Fibroblast of villous mesenchyme (primary cell): Measurements from ENCODE around the gene PLA2G2C. TPM values are rescaled to one million over a fixed set of nuclear protein-coding genes. Genes with fewer than 3 reads are reported as not detected.
"Not testable (repeated sequence)": the region's sequence is repeated elsewhere in the genome, so short reads cannot be mapped to it uniquely, and the experiment has no call there.

ENCODE experiments used
- DNase-seq: peaks from one replicate; pipeline ENCODE4 v3.0.0-alpha.2; 2010; ENCODE audit warnings: low read depth
- H3K4me3 ChIP-seq: 2 replicates; pipeline ENCODE4 v1.5.1; 2011; ENCODE audit warnings: low read depth, mild to moderate bottlenecking, low read length
- total RNA-seq: library from RNA; depleted of rRNA; stranded (reverse); fragments of >200 nt; gene quantifications from 2 replicates; pipeline ENCODE4 v1.2.3, GENCODE V29; 2012
- TF ChIP-seq, protein P1 (sequence below): IDR thresholded peaks from 2 replicates; pipeline ENCODE4 v1.5.1; 2012; ENCODE audit warnings: low read depth, mild to moderate bottlenecking, low read length; ENCODE audit not compliant: insufficient read depth

The PLA2G2C gene, protein sequence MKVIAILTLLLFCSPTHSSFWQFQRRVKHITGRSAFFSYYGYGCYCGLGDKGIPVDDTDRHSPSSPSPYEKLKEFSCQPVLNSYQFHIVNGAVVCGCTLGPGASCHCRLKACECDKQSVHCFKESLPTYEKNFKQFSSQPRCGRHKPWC
- total RNA-seq: not detected in 2 replicates

DNA sequence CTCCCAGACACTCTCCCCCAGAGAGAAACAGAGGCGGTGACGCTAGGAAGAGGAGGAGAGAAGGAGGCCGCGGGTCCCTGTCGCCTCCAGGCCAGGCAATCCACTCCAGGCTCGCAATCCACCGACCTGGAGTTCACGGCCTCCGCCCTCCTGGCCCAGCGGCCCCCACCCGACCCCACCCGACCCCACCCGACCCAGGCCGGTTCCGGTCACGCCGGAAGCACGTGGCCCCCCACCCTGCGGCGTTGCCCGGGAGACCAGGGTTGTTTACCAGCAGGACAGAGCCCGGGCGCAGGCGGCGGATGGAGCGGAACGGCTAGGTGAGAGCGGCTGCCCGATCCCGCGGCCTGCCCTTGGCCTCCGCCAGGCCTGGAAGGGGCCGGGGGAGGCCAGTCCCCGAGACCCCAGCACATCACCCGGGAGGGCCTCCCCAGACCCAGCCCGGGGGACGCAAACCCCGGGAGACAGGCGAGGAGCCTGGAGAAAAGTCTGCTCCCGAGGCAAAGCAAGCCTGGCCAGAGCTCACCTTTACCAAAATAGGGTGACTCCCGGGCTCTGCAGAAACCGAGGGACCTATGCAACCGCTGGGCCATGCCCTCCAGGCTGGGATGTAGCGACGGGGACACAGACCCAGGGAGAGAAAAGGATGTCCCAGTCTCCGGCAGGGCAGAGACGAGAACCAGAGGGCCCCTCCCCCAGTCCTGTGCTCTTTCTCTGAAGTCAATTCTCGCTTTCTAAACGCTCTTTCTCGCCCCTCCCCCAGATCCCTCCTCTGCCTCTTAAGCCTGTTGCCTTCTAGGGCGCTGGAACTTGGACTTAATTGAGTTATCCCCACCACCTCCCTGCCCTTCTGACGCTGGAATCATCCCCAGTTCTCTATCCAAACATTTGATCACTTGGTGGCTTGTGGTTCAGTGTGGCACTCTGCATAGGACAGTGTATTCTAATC is at the start of gene PLA2G2C, which contains the start of gene UBXN10:
PLA2G2C (minus strand) TSS at position 685 of the 949 bp plus-strand sequence. CDS start 9,155 bp downstream, outside the sequence.
UBXN10 (plus strand) TSS at position 263 of the 949 bp plus-strand sequence. CDS start 4,466 bp downstream, outside the sequence.
- H3K4me3 ChIP-seq: no peak within 1 kb of the TSS
- TF ChIP-seq, protein P1, sequence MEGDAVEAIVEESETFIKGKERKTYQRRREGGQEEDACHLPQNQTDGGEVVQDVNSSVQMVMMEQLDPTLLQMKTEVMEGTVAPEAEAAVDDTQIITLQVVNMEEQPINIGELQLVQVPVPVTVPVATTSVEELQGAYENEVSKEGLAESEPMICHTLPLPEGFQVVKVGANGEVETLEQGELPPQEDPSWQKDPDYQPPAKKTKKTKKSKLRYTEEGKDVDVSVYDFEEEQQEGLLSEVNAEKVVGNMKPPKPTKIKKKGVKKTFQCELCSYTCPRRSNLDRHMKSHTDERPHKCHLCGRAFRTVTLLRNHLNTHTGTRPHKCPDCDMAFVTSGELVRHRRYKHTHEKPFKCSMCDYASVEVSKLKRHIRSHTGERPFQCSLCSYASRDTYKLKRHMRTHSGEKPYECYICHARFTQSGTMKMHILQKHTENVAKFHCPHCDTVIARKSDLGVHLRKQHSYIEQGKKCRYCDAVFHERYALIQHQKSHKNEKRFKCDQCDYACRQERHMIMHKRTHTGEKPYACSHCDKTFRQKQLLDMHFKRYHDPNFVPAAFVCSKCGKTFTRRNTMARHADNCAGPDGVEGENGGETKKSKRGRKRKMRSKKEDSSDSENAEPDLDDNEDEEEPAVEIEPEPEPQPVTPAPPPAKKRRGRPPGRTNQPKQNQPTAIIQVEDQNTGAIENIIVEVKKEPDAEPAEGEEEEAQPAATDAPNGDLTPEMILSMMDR: no peak
- no peak for DNase-seq

DNA sequence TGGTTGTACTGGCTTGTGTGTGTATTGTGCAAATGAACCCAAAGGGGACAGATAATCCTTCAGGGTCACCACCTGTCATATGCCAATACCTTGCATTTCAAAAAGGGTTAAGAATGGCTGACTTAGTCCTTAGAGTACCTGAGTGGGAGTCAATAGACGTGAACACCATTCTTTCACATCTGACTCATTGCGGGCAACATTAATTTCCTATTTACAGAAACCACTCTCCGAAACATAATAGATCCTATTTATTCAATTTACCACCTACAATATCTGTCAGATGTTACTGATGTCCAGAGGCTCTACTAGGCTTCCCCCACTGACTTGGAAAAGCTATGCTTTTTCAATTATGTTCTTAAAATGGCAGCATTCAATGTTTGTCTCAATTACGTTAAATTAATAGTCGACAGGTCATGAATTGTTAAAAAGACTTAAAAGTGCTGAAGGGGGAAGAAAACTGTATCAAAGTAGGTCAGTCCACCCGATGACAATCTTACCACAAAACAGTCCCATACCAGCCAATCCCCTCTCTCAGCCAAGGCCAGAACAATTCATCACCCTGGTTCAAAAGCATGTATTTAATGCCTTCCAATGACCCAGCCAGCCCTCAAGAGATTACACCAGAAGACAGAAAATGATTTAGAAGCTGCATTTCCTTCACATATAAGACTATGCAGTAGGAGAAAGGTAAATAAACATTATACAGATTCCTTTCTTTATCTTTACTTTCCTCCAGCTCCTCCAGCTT is 48.6 kb upstream of the PLA2G2C start:
- TF ChIP-seq, protein P1: no peak
- DNase-seq: no peak
- H3K4me3 ChIP-seq: no peak overlapping the region

DNA sequence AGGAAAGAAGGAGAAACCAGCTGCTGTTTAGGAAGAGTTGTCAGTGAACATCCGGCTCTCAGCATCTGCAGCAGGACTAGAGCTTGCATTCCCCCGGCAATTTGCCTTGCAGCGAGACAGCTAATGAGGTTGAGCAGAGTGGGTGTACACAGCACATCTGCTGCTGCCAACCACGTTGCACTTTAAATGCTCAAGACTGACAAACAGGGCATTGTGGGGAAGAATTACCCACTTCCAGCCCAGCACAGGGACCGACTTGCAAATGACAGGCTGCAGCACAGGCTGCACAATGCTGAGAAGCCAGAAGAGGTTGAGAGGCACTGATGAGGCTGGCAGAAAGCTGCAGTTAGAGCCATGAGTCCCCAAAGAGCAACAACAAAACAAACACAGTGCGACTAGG is 47.5 kb upstream of the PLA2G2C start:
- TF ChIP-seq, protein P1: no peak
- DNase-seq: no peak
- no peak overlapping the region for H3K4me3 ChIP-seq

DNA sequence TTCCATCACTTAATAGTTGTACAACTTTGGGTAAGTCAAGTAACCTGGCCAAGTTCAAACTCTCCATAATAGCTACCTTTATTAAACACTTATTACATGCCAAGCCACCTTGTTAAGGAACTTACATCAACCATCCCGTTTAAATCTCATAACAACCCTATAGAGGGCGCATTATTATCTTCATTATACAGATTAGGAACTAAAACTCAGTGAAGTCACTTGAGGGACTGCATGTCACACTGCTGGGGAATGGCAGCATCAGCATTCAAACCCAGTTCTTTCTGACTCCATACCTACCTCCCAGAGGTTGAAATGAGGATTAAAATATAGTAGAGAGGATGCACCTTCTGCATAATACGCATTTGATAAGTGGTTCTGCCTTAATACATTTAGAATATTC is 47.1 kb upstream of the PLA2G2C start:
- peak; percentile 21 for DNase-seq
- TF ChIP-seq, protein P1: peak; percentile 40
- no peak overlapping the region for H3K4me3 ChIP-seq

DNA sequence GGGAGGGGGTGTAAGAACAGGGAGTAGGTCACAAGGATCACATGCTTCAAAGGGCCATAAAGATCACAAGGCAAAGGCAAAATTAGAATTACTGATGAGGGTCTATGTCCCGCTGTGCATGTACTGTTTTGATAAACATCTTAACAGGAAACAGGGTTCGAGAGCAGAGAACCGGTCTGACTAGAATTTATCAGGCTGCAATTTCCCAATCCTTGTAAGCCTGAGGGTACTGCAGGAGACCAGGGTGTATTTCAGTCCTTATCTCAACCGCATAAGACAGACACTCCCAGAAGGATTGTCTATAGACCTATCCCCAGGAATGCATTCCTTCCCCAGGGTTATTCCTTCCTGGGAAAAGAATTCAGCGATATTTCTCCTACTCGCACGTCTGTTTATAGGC is 46.2 kb upstream of the PLA2G2C start:
- DNase-seq, H3K4me3 ChIP-seq: not testable (repeated sequence)

DNA sequence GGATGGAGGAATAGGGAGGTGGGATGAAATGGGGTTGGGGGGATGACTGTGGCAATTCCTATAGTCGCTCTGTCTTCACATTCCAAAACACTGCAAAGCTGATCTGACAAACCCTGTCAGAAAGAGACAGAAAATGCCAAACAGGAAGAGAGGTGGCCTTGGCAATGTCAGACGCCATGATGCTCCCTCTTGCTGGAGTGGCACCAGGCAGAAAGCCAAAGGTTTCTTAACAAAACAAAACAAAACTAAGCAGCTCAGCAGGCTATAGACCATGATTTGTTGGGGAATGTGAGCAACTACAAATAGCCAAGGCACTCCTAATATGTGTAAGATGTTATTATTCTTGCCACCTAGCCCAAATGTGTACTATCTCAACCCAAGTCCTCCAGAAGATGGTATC is 42.9 kb upstream of the PLA2G2C start:
- TF ChIP-seq, protein P1: no peak
- no peak overlapping the region for H3K4me3 ChIP-seq
- DNase-seq: no peak
